Measurements from ENCODE around the gene FBXL14. TPM values are rescaled to one million over a fixed set of nuclear protein-coding genes. Genes with fewer than 3 reads are reported as not detected.

FBXL14 gene
- total and polyA plus RNA-seq, 4 donors = 4.4 to 23.0 (median 13.1) TPM

DNA sequence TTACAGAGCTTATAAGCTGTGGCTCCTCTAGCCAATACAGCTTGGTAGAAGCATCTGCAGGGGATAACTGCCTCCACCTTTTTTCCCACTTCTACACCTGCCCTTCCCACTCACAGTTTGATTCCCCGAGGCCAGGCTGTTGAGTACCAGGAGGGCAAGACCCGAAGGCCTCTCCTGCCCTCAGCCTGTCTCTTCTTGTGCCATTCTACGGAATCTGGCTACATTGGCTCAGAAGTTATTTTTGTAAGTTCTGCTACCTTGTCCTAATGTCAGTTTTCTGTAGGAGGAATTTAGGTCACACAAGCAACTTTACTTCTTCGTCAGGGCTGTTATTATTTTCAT is 11.7 kb downstream of the FBXL14 start:
- peaks cover 0 to 15% (median 2%) of the 10 kb centered on the region in 5 donors for H3K4me1 ChIP-seq (ENCODE audit: control insufficient read depth in 5 of 5, insufficient read depth in 5 of 5, low read length in 5 of 5)
- peaks cover 0 to 4% (median under 1%) of the 10 kb centered on the region in 4 donors for H3K36me3 ChIP-seq (ENCODE audit: control insufficient read depth in 4 of 4, insufficient read depth in 4 of 4, low read length in 4 of 4)
- no peak for TF ChIP-seq CTCF (IDR thresholded peaks at IDR 0.05; ENCODE audit: control extremely low read depth, extremely low read depth)
- H3K27ac ChIP-seq (ENCODE audit: low read depth in 1 of 2, low read length in 1 of 2) = no peak overlapping the region
- 93 to 98% methylated on average over 4 of the region's 4 CpGs for WGBS, 2 donors
- ATAC-seq (ENCODE audit: insufficient read depth, low FRiP score) (no peak), DNase-seq (no peak)
- H3K9me3 ChIP-seq (ENCODE audit: control insufficient read depth in 4 of 4, insufficient read depth in 3 of 4, low read length in 3 of 4) = no peaks in the 10 kb centered on the region
- H3K4me3 ChIP-seq = no peak overlapping the region
- no peak overlapping the region for H3K9ac ChIP-seq (ENCODE audit: insufficient read depth in 1 of 2, low read length in 2 of 2)
- no peaks in the 10 kb centered on the region for H3K27me3 ChIP-seq (ENCODE audit: control insufficient read depth in 3 of 3, insufficient read depth in 3 of 3, low read length in 2 of 3)

- H3K27ac ChIP-seq (ENCODE audit: low read depth in 1 of 2, low read length in 1 of 2) = no peak overlapping the region
- no peak for ATAC-seq (ENCODE audit: insufficient read depth, low FRiP score)
- 77 to 84% methylated on average over 11 of the region's 11 CpGs for WGBS, 2 donors
Measured at GRCh38 chr12:1581973-1582708, 12.2 kb downstream of the FBXL14 start.

DNA sequence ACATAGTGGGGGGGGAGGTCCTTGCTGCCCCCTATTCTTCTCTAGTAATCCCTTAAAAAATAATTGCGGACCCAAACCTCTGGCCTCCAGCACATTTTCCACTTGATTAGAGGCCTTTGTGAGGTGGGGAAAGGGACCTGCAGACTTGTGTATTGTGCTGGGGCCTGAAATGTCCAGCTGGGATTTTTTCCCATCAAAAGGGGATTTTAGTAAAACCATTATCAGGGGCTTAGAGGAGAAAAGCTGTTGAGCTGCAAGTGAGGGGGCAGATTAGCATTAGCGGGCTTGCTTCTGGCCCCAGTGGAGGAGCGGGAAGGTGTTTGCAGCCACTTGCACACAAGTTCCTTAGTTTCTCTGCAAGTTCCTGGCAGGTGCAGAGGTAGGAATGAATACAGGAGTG is 13.9 kb downstream of the FBXL14 start:
- Histone ChIP-seq H3K27me3 (ENCODE audit: control insufficient read depth in 3 of 3, insufficient read depth in 3 of 3, low read length in 2 of 3) (no peaks in the 10 kb centered on the region), H3K27ac (ENCODE audit: low read depth in 1 of 2, low read length in 1 of 2) (no peak overlapping the region), H3K36me3 (ENCODE audit: control insufficient read depth in 4 of 4, insufficient read depth in 4 of 4, low read length in 4 of 4) (peaks cover 0 to 4% (median 0%) of the 10 kb centered on the region in 4 donors), H3K9ac (ENCODE audit: insufficient read depth in 1 of 2, low read length in 2 of 2) (no peak overlapping the region), H3K4me3 (no peak overlapping the region), H3K9me3 (ENCODE audit: control insufficient read depth in 4 of 4, insufficient read depth in 3 of 4, low read length in 3 of 4) (no peaks in the 10 kb centered on the region), H3K4me1 (ENCODE audit: control insufficient read depth in 5 of 5, insufficient read depth in 5 of 5, low read length in 5 of 5) (peaks cover 0 to 33% (median 9%) of the 10 kb centered on the region in 5 donors)
- no peak for TF ChIP-seq CTCF (IDR thresholded peaks at IDR 0.05; ENCODE audit: control extremely low read depth, extremely low read depth)
- DNase-seq (no peak), ATAC-seq (ENCODE audit: insufficient read depth, low FRiP score) (no peak)
- 97 to 98% methylated on average over 3 of the region's 3 CpGs for WGBS, 2 donors

More at GRCh38 chr12:1581973-1582708, 12.2 kb downstream of the FBXL14 start:
- Histone ChIP-seq H3K27me3 (ENCODE audit: control insufficient read depth in 3 of 3, insufficient read depth in 3 of 3, low read length in 2 of 3) (no peaks in the 10 kb centered on the region), H3K9ac (ENCODE audit: insufficient read depth in 1 of 2, low read length in 2 of 2) (no peak overlapping the region), H3K36me3 (ENCODE audit: control insufficient read depth in 4 of 4, insufficient read depth in 4 of 4, low read length in 4 of 4) (peaks cover 0 to 4% (median under 1%) of the 10 kb centered on the region in 4 donors), H3K4me1 (ENCODE audit: control insufficient read depth in 5 of 5, insufficient read depth in 5 of 5, low read length in 5 of 5) (peaks cover 0 to 21% (median 4%) of the 10 kb centered on the region in 5 donors), H3K9me3 (ENCODE audit: control insufficient read depth in 4 of 4, insufficient read depth in 3 of 4, low read length in 3 of 4) (no peaks in the 10 kb centered on the region), H3K4me3 (no peak overlapping the region)
- TF ChIP-seq CTCF (IDR thresholded peaks at IDR 0.05; ENCODE audit: control extremely low read depth, extremely low read depth) = no peak
- no peak for DNase-seq
